GM18951 (cell line): ENCODE measurements around the gene VAMP3.
A peak's percentile ranks its signal among the peaks of the same experiment; 100 is the strongest.
"Not testable (repeated sequence)": the region's sequence is repeated elsewhere in the genome, so short reads cannot be mapped to it uniquely, and the experiment has no call there.

Experiments
- POLR2A ChIP-seq: IDR thresholded peaks from 4 replicates; pipeline ENCODE4 v1.6.1; 2011; ENCODE audit warnings: mild to moderate bottlenecking; ENCODE audit not compliant: insufficient read length, insufficient read depth; ENCODE audit errors: extremely low read depth
- in situ Hi-C: fragments of 300-500 bp; cut with MboI; formaldehyde crosslinking; loops from one replicate; pipeline ENCODE4 v1.12.0; 2022; ENCODE audit warnings: low sequenced_read_pairs, mixed read lengths, inconsistent platforms; ENCODE audit not compliant: unreplicated experiment

VAMP3 gene

GRCh38 chr1:7781501-7781900 is 10.4 kb downstream of the VAMP3 start:
- in situ Hi-C loops = no loop called here
- no peak for TF ChIP-seq POLR2A

- in situ Hi-C loops = no loop called here
- TF ChIP-seq POLR2A = no peak
Observed at GRCh38 chr1:7781923-7782495, 10.9 kb downstream of the VAMP3 start.

GRCh38 chr1:7783178-7783711 is 12.1 kb downstream of the VAMP3 start:
- TF ChIP-seq POLR2A = no peak
- in situ Hi-C loops = no loop called here

- in situ Hi-C loops = no loop called here
- peak; percentile 37 for TF ChIP-seq POLR2A
Observed at GRCh38 chr1:7783826-7784491, 12.9 kb downstream of the VAMP3 start, which contains the start of gene PER3. PER3 (plus strand) TSS chr1:7784291; CDS start chr1:7784878, 587 bp downstream.

- in situ Hi-C loops = no loop called here
- TF ChIP-seq POLR2A = no peak
Observed at GRCh38 chr1:7784492-7785071, 13.5 kb downstream of the VAMP3 start.

- no peak for TF ChIP-seq POLR2A
- in situ Hi-C loops = no loop called here
Observed at GRCh38 chr1:7785108-7785507, 14.0 kb downstream of the VAMP3 start.

GRCh38 chr1:7786795-7787194 is 15.7 kb downstream of the VAMP3 start:
- no peak for TF ChIP-seq POLR2A
- in situ Hi-C loops = no loop called here

- no peak for TF ChIP-seq POLR2A
- in situ Hi-C loops = no loop called here
Observed at GRCh38 chr1:7789828-7790227, 18.7 kb downstream of the VAMP3 start.

GRCh38 chr1:7791027-7791426 is 19.9 kb downstream of the VAMP3 start:
- in situ Hi-C loops = not testable (repeated sequence)

GRCh38 chr1:7795406-7795805 is 24.3 kb downstream of the VAMP3 start:
- in situ Hi-C loops = no loop called here
- no peak for TF ChIP-seq POLR2A

- in situ Hi-C loops = no loop called here
- no peak for TF ChIP-seq POLR2A
Observed at GRCh38 chr1:7805460-7805859, 34.4 kb downstream of the VAMP3 start.

GRCh38 chr1:7808253-7808844 is 37.3 kb downstream of the VAMP3 start:
- no peak for TF ChIP-seq POLR2A
- in situ Hi-C loops = no loop called here

- no peak for TF ChIP-seq POLR2A
- in situ Hi-C loops = no loop called here
Observed at GRCh38 chr1:7809742-7810141, 38.6 kb downstream of the VAMP3 start.

- TF ChIP-seq POLR2A = no peak
- in situ Hi-C loops = no loop called here
Observed at GRCh38 chr1:7810395-7810794, 39.3 kb downstream of the VAMP3 start.
